ENCODE measurements around the gene INPP5A.

Gene INPP5A

DNA sequence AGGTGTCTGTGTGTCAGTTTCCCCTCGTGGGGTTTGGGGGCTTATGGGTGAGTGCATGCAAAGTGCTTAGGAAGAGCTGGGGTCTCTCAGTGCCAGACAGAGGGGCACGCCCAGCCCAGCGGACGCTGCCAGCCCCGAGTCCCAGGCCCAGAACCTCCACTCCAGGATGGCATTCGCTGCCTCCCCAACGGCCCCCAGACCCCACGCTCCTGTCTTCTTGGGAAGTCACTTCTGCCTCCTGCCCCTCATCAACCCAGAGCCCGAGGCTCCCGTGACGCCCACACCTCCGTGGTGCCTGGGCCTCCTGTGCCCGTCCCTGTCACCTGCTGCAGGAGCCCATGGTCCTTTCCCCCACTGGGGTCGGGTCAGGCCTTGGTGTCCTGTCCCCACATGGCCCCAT, 213.3 kb downstream of the INPP5A start:
- FAIRE-seq, result no peak
- no peak for TF ChIP-seq POLR2A (IDR thresholded peaks at IDR 0.05; ENCODE audit: low read depth, low read length)

DNA sequence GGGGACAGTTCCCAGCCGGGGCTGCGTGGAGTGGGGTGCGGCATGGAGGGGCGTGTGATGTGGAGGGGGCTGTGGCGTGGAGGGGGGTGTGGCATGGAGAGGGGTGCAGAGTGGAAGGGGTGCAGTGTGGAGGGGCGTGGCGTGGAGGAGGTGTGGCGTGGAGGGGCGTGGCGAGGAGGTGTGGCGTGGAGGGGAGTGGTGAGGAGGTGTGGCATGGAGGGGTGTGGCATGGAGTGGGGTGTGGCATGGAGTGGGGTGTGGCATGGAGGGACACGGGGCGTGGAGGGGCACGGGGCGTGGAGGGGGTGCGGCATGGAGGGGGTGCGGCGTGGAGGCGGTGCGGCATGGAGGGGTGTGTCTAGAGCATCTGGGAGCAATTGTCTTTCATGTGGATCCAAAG, 214.8 kb downstream of the INPP5A start:
- no peak for FAIRE-seq
- TF ChIP-seq POLR2A (IDR thresholded peaks at IDR 0.05; ENCODE audit: low read depth, low read length) (no peak), SPI1 (IDR thresholded peaks at IDR 0.05; ENCODE audit: low read depth, low read length) (no peak), POLR2AphosphoS5 (IDR thresholded peaks at IDR 0.05; ENCODE audit: low read depth, low read length) (no peak), PAX5 (IDR thresholded peaks at IDR 0.05; ENCODE audit: insufficient read depth, low read length, severe bottlenecking) (no peak)
- DNase-seq (ENCODE audit: insufficient read length, low spot score), result no peak

More for the DNA sequence above, 213.3 kb downstream of the INPP5A start:
- DNase-seq (ENCODE audit: insufficient read length, low spot score), result no peak

DNA sequence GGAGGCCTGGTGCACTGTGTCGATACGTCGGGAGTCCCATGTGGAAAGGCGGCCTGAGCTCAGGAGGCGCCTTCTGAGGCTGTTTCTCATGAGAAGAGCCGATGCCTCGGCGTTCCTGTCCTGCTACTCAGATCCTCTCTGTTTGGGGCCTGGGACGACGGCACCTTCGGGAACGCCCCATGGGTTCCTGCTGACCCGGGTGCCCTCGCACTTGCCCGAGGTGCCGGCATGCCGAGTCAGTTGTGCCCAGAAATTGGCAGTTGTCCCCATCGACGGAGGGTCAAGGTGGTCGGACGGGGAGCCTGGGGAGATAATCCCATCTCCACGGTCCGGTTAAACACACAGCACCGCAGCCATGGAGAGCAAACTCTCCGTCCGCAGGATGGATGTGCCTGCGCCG, 215.4 kb downstream of the INPP5A start:
- DNase-seq (ENCODE audit: insufficient read length, low spot score) (no peak), FAIRE-seq (no peak)
- TF ChIP-seq POLR2AphosphoS5 (IDR thresholded peaks at IDR 0.05; ENCODE audit: low read depth, low read length), result no peak
- no peak for TF ChIP-seq SPI1 (IDR thresholded peaks at IDR 0.05; ENCODE audit: low read depth, low read length)
- no peak for TF ChIP-seq POLR2A (IDR thresholded peaks at IDR 0.05; ENCODE audit: low read depth, low read length)
- no peak for TF ChIP-seq PAX5 (IDR thresholded peaks at IDR 0.05; ENCODE audit: insufficient read depth, low read length, severe bottlenecking)
- TF ChIP-seq POU2F2 (IDR thresholded peaks at IDR 0.05; ENCODE audit: low read depth, low read length), result no peak

DNA sequence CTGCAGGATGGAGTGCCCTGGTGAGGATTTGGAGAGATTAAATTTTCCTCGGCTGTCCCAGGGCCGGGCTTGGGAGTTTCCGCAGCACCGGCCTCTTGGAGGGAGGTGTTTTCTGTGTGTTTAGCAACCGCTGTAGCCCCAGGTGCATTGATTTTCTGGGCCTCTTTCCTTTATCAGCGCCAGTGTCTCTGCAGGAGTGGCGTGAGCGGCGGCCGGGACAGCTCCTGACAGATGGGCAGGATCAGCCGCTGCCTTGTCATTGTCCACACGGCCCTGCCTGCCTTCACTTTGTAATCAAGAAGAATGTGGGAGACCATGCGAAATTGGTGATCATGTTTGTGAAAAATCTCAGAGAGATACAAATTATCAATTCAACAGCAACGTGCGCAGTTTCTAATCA, 216.0 kb downstream of the INPP5A start:
- no peak for FAIRE-seq
- DNase-seq (ENCODE audit: insufficient read length, low spot score), result no peak
- TF ChIP-seq POLR2AphosphoS5 (IDR thresholded peaks at IDR 0.05; ENCODE audit: low read depth, low read length), result no peak
- no peak for TF ChIP-seq SPI1 (IDR thresholded peaks at IDR 0.05; ENCODE audit: low read depth, low read length)
- no peak for TF ChIP-seq POLR2A (IDR thresholded peaks at IDR 0.05; ENCODE audit: low read depth, low read length)
- no peak for TF ChIP-seq PAX5 (IDR thresholded peaks at IDR 0.05; ENCODE audit: insufficient read depth, low read length, severe bottlenecking)
- TF ChIP-seq TAF1 (IDR thresholded peaks at IDR 0.05; ENCODE audit: low read depth, low read length), result no peak
- no peak for TF ChIP-seq POU2F2 (IDR thresholded peaks at IDR 0.05; ENCODE audit: low read depth, low read length)

DNA sequence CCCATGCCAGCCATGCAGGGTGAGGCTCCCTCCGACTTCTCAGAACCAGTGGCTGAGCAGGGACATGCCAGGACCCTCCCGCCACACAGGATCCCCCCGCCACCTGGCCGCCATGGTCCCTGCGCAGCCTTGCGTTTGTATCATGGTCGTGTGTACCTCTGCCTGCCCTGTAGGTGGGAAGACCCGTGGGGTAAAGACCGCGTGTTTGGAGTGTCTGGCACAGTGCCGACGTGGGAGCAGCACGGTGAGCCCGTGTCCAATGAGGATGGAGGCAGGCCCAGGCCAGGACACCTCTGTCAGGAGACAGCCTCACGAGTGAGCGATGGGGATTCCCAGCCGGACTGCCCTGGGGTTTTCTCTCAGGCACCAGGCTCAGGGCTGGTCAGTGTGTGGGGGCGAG, 216.5 kb downstream of the INPP5A start:
- TF ChIP-seq PAX5 (IDR thresholded peaks at IDR 0.05; ENCODE audit: insufficient read depth, low read length, severe bottlenecking), result no peak
- no peak for TF ChIP-seq POU2F2 (IDR thresholded peaks at IDR 0.05; ENCODE audit: low read depth, low read length)
- TF ChIP-seq SPI1 (IDR thresholded peaks at IDR 0.05; ENCODE audit: low read depth, low read length), result no peak
- no peak for TF ChIP-seq TAF1 (IDR thresholded peaks at IDR 0.05; ENCODE audit: low read depth, low read length)
- no peak for TF ChIP-seq POLR2AphosphoS5 (IDR thresholded peaks at IDR 0.05; ENCODE audit: low read depth, low read length)
- no peak for TF ChIP-seq POLR2A (IDR thresholded peaks at IDR 0.05; ENCODE audit: low read depth, low read length)
- FAIRE-seq (no peak), DNase-seq (ENCODE audit: insufficient read length, low spot score) (no peak)

DNA sequence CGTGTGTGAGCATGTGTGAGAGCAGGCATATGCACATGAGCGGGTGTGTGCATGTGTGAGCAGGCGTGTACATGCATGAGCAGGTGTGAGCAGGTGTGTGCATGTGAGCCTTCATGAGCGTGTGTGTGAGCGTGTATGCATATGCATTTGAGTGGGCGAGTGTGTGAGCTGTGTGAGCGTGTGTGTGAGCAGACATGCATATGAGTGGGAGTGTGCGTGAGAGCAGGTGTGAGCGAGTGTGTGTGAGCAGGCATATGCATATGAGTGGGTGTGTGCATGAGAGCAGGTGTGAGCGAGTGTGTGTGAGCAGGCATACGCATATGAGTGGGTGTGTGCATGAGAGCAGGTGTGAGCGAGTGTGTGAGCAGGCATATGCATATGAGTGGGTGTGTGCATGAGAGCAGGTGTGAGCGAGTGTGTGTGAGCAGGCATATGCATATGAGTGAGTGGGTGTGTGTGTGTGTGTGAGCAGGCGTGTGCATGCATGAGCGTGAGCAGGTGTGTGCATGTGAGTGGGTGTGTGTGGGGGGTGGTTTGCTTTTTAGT, 217.7 kb downstream of the INPP5A start:
- FAIRE-seq (peak; percentile 90), DNase-seq (ENCODE audit: insufficient read length, low spot score) (no peak)
- no peak for TF ChIP-seq PAX5 (IDR thresholded peaks at IDR 0.05; ENCODE audit: insufficient read depth, low read length, severe bottlenecking)
- TF ChIP-seq POU2F2 (IDR thresholded peaks at IDR 0.05; ENCODE audit: low read depth, low read length), result 0 out of 2 replicates have a peak, but pooled peaks have one; percentile 19

DNA sequence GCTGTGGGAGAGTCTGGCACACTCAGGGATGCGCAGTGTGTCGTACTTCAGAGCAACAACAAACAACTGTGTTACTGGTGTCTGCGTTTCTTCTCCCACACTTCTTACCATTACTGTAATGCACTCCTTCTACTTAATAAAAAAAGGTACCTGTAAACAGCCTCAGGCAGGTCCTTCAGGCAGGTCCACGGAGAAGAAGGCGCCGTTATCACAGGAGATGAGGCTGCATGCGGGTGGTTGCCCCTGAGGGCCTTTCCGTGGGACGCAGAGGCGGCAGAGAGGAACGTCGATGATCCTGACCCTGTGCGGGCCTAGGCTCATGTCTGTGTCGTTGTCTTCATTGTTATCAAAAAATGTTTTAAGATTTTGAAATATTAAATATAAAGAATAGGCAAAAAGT, 219.0 kb downstream of the INPP5A start:
- no peak for TF ChIP-seq PAX5 (IDR thresholded peaks at IDR 0.05; ENCODE audit: insufficient read depth, low read length, severe bottlenecking)
- no peak for TF ChIP-seq TAF1 (IDR thresholded peaks at IDR 0.05; ENCODE audit: low read depth, low read length)
- no peak for TF ChIP-seq POLR2AphosphoS5 (IDR thresholded peaks at IDR 0.05; ENCODE audit: low read depth, low read length)
- TF ChIP-seq SPI1 (IDR thresholded peaks at IDR 0.05; ENCODE audit: low read depth, low read length), result no peak
- TF ChIP-seq POLR2A (IDR thresholded peaks at IDR 0.05; ENCODE audit: low read depth, low read length), result no peak
- no peak for TF ChIP-seq POU2F2 (IDR thresholded peaks at IDR 0.05; ENCODE audit: low read depth, low read length)
- no peak for FAIRE-seq
- no peak for DNase-seq (ENCODE audit: insufficient read length, low spot score)

DNA sequence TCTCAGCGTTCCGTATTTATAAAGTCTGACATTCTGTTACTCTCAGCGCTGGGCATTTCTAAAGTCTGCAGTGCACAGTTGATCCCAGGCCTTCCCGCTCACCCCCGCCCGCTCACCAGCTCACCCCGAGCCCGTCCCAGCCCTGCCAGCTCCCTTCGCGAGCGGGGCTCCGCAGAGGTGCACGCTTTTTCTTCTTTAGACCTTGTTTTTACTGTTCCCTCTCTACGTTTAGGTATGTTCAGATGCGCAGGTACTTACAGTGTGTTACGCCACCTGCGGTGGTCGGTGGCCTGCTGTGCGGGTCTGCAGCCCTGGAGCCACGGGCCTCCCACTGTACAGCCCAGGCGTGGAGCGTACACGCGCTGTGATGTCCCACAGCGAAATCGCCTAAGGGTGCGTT, 219.6 kb downstream of the INPP5A start:
- TF ChIP-seq TAF1 (IDR thresholded peaks at IDR 0.05; ENCODE audit: low read depth, low read length), result no peak
- no peak for TF ChIP-seq SPI1 (IDR thresholded peaks at IDR 0.05; ENCODE audit: low read depth, low read length)
- TF ChIP-seq PAX5 (IDR thresholded peaks at IDR 0.05; ENCODE audit: insufficient read depth, low read length, severe bottlenecking), result no peak
- TF ChIP-seq POLR2A (IDR thresholded peaks at IDR 0.05; ENCODE audit: low read depth, low read length), result no peak
- TF ChIP-seq POLR2AphosphoS5 (IDR thresholded peaks at IDR 0.05; ENCODE audit: low read depth, low read length), result no peak
- TF ChIP-seq POU2F2 (IDR thresholded peaks at IDR 0.05; ENCODE audit: low read depth, low read length), result no peak
- DNase-seq (ENCODE audit: insufficient read length, low spot score) (no peak), FAIRE-seq (no peak)

DNA sequence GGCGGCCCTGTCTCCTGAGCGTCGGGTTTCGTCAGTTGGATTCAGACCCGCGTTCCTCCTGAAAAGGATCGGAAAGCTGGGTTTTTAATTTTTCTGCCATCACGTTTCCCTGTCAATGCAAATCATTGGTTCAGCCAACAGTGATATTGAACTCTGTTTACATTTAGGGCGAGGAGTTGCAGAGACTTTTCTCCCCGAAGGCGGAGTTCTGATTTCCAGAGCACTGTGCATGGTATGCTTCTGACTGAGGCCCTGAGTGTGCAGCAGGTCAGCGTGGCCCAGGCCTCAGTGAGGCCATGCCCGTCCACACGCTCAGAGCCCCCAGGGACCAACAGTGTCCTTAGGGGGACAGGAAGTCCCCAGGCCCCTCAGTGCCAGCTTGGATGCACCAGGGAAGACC, 221.3 kb downstream of the INPP5A start:
- FAIRE-seq (no peak), DNase-seq (ENCODE audit: insufficient read length, low spot score) (no peak)
- TF ChIP-seq POU2F2 (IDR thresholded peaks at IDR 0.05; ENCODE audit: low read depth, low read length), result no peak
- no peak for TF ChIP-seq POLR2A (IDR thresholded peaks at IDR 0.05; ENCODE audit: low read depth, low read length)
- no peak for TF ChIP-seq PAX5 (IDR thresholded peaks at IDR 0.05; ENCODE audit: insufficient read depth, low read length, severe bottlenecking)
- no peak for TF ChIP-seq SPI1 (IDR thresholded peaks at IDR 0.05; ENCODE audit: low read depth, low read length)
- no peak for TF ChIP-seq POLR2AphosphoS5 (IDR thresholded peaks at IDR 0.05; ENCODE audit: low read depth, low read length)
- no peak for TF ChIP-seq TAF1 (IDR thresholded peaks at IDR 0.05; ENCODE audit: low read depth, low read length)

DNA sequence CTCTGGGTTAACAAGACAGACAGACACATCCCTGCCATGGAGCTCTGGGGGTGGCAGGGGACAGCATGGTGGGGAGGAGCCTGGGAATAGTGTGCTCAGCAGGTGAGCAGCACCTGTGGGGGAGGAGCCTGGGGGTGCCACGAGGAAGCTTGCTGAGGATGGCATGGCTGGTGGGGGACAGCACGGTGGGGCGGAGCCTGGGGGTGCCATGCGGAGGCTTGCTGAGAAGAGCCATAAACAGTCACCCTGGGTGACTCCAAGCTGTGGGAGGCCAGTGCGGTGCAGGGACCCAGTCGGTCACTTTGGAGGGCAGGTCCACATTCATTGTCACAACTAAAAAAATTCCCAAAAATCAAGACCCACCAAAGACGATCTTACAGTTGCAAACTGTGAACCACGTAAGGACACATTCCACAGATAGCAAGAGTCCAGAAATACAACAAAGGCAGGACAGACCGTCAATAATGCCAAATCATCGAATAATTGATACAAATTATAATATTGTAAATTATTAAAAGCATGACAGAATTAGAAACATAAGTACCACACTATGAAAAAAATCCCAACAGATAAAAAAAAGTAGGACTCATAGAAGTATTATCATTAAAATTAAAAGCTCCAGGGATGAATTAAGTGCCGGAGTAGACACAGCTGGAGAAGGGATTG, 223.9 kb downstream of the INPP5A start:
- TF ChIP-seq SPI1 (IDR thresholded peaks at IDR 0.05; ENCODE audit: low read depth, low read length) (no peak), POLR2A (IDR thresholded peaks at IDR 0.05; ENCODE audit: low read depth, low read length) (no peak), POU2F2 (IDR thresholded peaks at IDR 0.05; ENCODE audit: low read depth, low read length) (no peak), TAF1 (IDR thresholded peaks at IDR 0.05; ENCODE audit: low read depth, low read length) (no peak), POLR2AphosphoS5 (IDR thresholded peaks at IDR 0.05; ENCODE audit: low read depth, low read length) (no peak), PAX5 (IDR thresholded peaks at IDR 0.05; ENCODE audit: insufficient read depth, low read length, severe bottlenecking) (no peak)
- DNase-seq (ENCODE audit: insufficient read length, low spot score) (no peak), FAIRE-seq (no peak)
